Heart left ventricle (tissue), 16 donors: ENCODE measurements around the gene STAU1. TPM values are rescaled to one million over a fixed set of nuclear protein-coding genes. Genes with fewer than 3 reads are reported as not detected.

ENCODE experiments used
- ATAC-seq, 4 donors: fragments of 200-7000 bp; cut with Tn5 transposase; one replicate each; pipeline ENCODE4 v1.9.1; 2020 to 2022; ENCODE audit warnings: moderate library complexity in 4 of 4, mild to moderate bottlenecking in 3 of 4, moderate number of reproducible peaks in 1 of 4
- DNase-seq, 5 donors: peaks; one replicate each; pipeline ENCODE4 v3.0.0-alpha.2; 2020
- H3K27ac ChIP-seq, 12 donors: fragments of 200-600 bp; sonication (generic) in 4 of 12; one replicate each; pipeline versions ENCODE4 v1.5.0 to v1.8.0; 2016 to 2022; ENCODE audit warnings: mild to moderate bottlenecking in 2 of 12
- H3K27me3 ChIP-seq, 9 donors: fragments of 200-600 bp; sonication (generic) in 2 of 9; one replicate each; pipeline versions ENCODE4 v1.5.1 to v1.8.0; 2016 to 2022; ENCODE audit warnings: mild to moderate bottlenecking in 3 of 9
- H3K36me3 ChIP-seq, 9 donors: fragments of 200-600 bp; sonication (generic) in 2 of 9; one replicate each; pipeline versions ENCODE4 v1.5.0 to v1.8.0; 2018 to 2022; ENCODE audit warnings: mild to moderate bottlenecking in 2 of 9
- H3K4me1 ChIP-seq, 12 donors: fragments of 200-600 bp; sonication (generic) in 4 of 12; one replicate each; pipeline versions ENCODE4 v1.5.0 to v1.8.0; 2016 to 2022; ENCODE audit warnings: mild to moderate bottlenecking in 3 of 12
- H3K4me3 ChIP-seq, 12 donors: fragments of 200-600 bp; sonication (generic) in 4 of 12; one replicate each; pipeline versions ENCODE4 v1.5.0 to v1.8.0; 2017 to 2022; ENCODE audit warnings: mild to moderate bottlenecking in 9 of 12, moderate library complexity in 4 of 12
- H3K9me3 ChIP-seq, 12 donors: fragments of 200-600 bp; sonication (generic) in 4 of 12; one replicate each; pipeline versions ENCODE4 v1.5.0 to v1.8.0; 2016 to 2022; ENCODE audit warnings: mild to moderate bottlenecking in 1 of 12
- CTCF ChIP-seq, 12 donors: fragments of 200-600 bp; sonication (generic) in 4 of 12; IDR thresholded peaks; one replicate each; pipeline versions ENCODE4 v1.5.0 to v1.8.0; 2018 to 2022; ENCODE audit warnings: antibody characterized with exemption in 12 of 12, mild to moderate bottlenecking in 5 of 12
- POLR2A ChIP-seq, 2 donors: fragments of 450-650 bp; IDR thresholded peaks; one replicate each; pipeline ENCODE4 v1.6.1; 2017; ENCODE audit warnings: antibody characterized with exemption in 2 of 2, mild to moderate bottlenecking in 2 of 2, moderate library complexity in 2 of 2
- WGBS, 4 donors: extraction: QIAGEN DNeasy Blood & Tissue Kit in 2 of 4; methylation state at CpG; one replicate each; pipeline versions ENCODE4 v1.1.5 to v1.1.7; 2013 to 2018; 5-methylcytosine and 5-hydroxymethylcytosine counted together
- intact Hi-C, 10 donors: fragments of 100-400 bp; cut with DNase I; formaldehyde crosslinking; loops; one replicate each; pipeline versions ENCODE4 v1.11.1 to v1.14.2; 2022
- polyA plus RNA-seq, 2 donors: library from polyadenylated mRNA; stranded (reverse); fragments of 200-250 nt; gene quantifications; one replicate each; pipeline ENCODE4 v1.2.3, GENCODE V29; 2013
- total RNA-seq, 9 donors: library from RNA; depleted of rRNA in 2 of 9; stranded (reverse); fragments of >200 nt in 2 of 9; fragmentation: NEBNext Ultra II Directional in 3 of 9; extraction: Animal tissue kit (Norgen Biotek cat#: 25700) in 3 of 9; gene quantifications; one replicate each; pipeline versions ENCODE4 v1.1.0 to v1.2.4, GENCODE V29; 2016 to 2023
- donor health status: ischemic (EF 13 %, LVEDD 7.1; RV severe dilation, severe dysfunction).
- donor health status: healthy with polysubstance abuse.
- donor health status: DM: no; HTN: yes; CAD: no.
- donor health status: DM: no; HTN: no; CAD: no.
- donor health status: ischemic (EF 25% LVEDD 6.9; RV normal size, moderate dysfunction).
- donor health status: ischemic (EF 25% LVEDD 5.7; RV mildly dilated, moderate dysfunction).
- donor health status: healthy.
- donor health status: DM: yes; HTN: yes; CAD: no.
- donor health status: ischemic (EF 35%, LVEDD 5.7; RV mildly dilated, moderate dysfunction).
- donor health status: nonischemic (EF 11% LVEDD 7.7; RV severe dilation, severe dysfunction).
- donor health status: DM: yes; HTN: yes; CAD: no.
- donor health status: PGD.
- donor health status: ischemic (EF 29% LVEDD 5.4; RV normal size, mild dysfunction).
- donor health status: nonischemic (EF 23%, LVEDD 6.1; RV moderate dilation, normal function).

STAU1 gene
- total and polyA plus RNA-seq, 11 donors: 23.2 to 95.4 (median 70.5) TPM

GRCh38 chr20:49215232-49215631 is 27.1 kb upstream of the STAU1 start:
- H3K4me3 ChIP-seq: no peak overlapping the region
- no peak for ATAC-seq
- peaks cover 0 to 21% (median 8%) of the 10 kb centered on the region in 12 donors for H3K4me1 ChIP-seq
- intact Hi-C loops: no loop called here
- no peak for DNase-seq
- WGBS, 4 donors: 86 to 93% (median 88%) methylated on average over 3 of the region's 3 CpGs
- H3K36me3 ChIP-seq: no peaks in the 10 kb centered on the region
- TF ChIP-seq CTCF (IDR thresholded peaks at IDR 0.05) (no peak), POLR2A (IDR thresholded peaks at IDR 0.05) (no peak)
- H3K27me3 ChIP-seq: no peaks in the 10 kb centered on the region
- H3K9me3 ChIP-seq: peaks cover 0 to 8% (median 2%) of the 10 kb centered on the region in 12 donors
- H3K27ac ChIP-seq: no peak overlapping the region

- TF ChIP-seq CTCF (IDR thresholded peaks at IDR 0.05): no peak
- TF ChIP-seq POLR2A (IDR thresholded peaks at IDR 0.05): no peak
- H3K4me3 ChIP-seq: no peak overlapping the region
- no peak overlapping the region for H3K27ac ChIP-seq
- intact Hi-C loops: no loop called here
- no peak for ATAC-seq
- no peak for DNase-seq
- H3K4me1 ChIP-seq: peaks cover 0 to 15% (median 4%) of the 10 kb centered on the region in 12 donors
- H3K36me3 ChIP-seq: no peaks in the 10 kb centered on the region
- H3K27me3 ChIP-seq: no peaks in the 10 kb centered on the region
- H3K9me3 ChIP-seq: peaks cover 0 to 14% (median 6%) of the 10 kb centered on the region in 12 donors
Measured at GRCh38 chr20:49214571-49214970, 26.4 kb upstream of the STAU1 start.

GRCh38 chr20:49210757-49211110 is 22.6 kb upstream of the STAU1 start:
- intact Hi-C loops: no loop called here
- 81 to 88% (median 83%) methylated on average over 1 of the region's 1 CpG for WGBS, 4 donors
- Histone ChIP-seq H3K36me3 (no peaks in the 10 kb centered on the region), H3K27ac (no peak overlapping the region), H3K4me1 (no peaks in the 10 kb centered on the region), H3K9me3 (peaks cover 0 to 14% (median 6%) of the 10 kb centered on the region in 12 donors), H3K4me3 (no peak overlapping the region), H3K27me3 (no peaks in the 10 kb centered on the region)
- ATAC-seq: no peak
- TF ChIP-seq CTCF (IDR thresholded peaks at IDR 0.05): no peak
- TF ChIP-seq POLR2A (IDR thresholded peaks at IDR 0.05): no peak
- DNase-seq: no peak

GRCh38 chr20:49210101-49210756 is 22.1 kb upstream of the STAU1 start:
- no peak for ATAC-seq
- WGBS, 4 donors: 69 to 82% (median 75%) methylated on average over 1 of the region's 1 CpG
- H3K9me3 ChIP-seq: peaks cover 0 to 14% (median 6%) of the 10 kb centered on the region in 12 donors
- TF ChIP-seq POLR2A (IDR thresholded peaks at IDR 0.05) (no peak), CTCF (IDR thresholded peaks at IDR 0.05) (no peak)
- no peak overlapping the region for H3K27ac ChIP-seq
- no peak for DNase-seq
- no peak overlapping the region for H3K4me3 ChIP-seq
- H3K36me3 ChIP-seq: no peaks in the 10 kb centered on the region
- intact Hi-C loops: no loop called here
- no peaks in the 10 kb centered on the region for H3K4me1 ChIP-seq
- H3K27me3 ChIP-seq: no peaks in the 10 kb centered on the region
